GM18526 (cell line): ENCODE measurements around the gene LRMDA.

ENCODE experiments used
- POLR2A ChIP-seq: IDR thresholded peaks from 3 replicates; pipeline ENCODE4 v1.6.1; 2011; ENCODE audit not compliant: insufficient read length; ENCODE audit errors: extremely low read depth

Gene LRMDA

GRCh38 chr10:76111404-76111803, 680.0 kb downstream of the LRMDA start:
- no peak for TF ChIP-seq POLR2A

- no peak for TF ChIP-seq POLR2A
Measured at GRCh38 chr10:76111986-76112825, 680.8 kb downstream of the LRMDA start.

DNA sequence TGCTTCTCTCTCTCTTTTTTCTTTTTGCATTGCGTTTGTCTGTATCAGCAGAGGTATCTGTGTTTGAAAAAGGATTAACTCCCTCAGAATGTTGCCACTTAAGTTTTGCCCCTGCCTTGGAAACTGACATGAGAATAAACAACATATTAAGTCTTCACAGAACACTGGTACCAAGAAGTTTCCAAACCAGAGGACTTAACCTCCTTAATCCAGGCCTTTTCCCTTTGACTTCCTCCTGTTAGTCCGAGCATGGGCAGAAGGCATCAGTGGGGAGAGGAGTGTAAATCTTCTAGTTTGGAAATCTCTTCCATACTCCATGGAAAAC, 681.4 kb downstream of the LRMDA start:
- no peak for TF ChIP-seq POLR2A

DNA sequence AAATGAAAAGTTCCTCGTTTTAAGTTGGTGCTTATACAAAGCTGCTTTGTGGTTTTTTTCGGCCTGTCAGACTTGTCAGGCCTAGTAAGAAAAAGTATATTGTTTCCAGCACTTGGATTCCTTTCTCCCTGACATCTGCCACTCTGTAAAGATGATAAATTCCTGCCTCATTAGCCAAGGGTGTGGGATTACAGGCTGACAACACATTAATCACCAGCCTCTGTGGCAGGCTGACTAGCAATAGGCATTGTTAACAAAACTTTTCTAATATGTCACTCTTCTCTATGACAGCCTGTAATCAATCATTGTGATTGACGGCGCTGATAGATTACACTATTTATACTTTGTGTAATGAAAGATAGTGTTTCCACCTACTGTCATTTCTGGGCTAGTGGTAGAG, 682.5 kb downstream of the LRMDA start:
- no peak for TF ChIP-seq POLR2A

GRCh38 chr10:76114581-76115001, 683.2 kb downstream of the LRMDA start:
- TF ChIP-seq POLR2A: no peak

- no peak for TF ChIP-seq POLR2A
Measured at GRCh38 chr10:76115131-76115470, 683.7 kb downstream of the LRMDA start.

DNA sequence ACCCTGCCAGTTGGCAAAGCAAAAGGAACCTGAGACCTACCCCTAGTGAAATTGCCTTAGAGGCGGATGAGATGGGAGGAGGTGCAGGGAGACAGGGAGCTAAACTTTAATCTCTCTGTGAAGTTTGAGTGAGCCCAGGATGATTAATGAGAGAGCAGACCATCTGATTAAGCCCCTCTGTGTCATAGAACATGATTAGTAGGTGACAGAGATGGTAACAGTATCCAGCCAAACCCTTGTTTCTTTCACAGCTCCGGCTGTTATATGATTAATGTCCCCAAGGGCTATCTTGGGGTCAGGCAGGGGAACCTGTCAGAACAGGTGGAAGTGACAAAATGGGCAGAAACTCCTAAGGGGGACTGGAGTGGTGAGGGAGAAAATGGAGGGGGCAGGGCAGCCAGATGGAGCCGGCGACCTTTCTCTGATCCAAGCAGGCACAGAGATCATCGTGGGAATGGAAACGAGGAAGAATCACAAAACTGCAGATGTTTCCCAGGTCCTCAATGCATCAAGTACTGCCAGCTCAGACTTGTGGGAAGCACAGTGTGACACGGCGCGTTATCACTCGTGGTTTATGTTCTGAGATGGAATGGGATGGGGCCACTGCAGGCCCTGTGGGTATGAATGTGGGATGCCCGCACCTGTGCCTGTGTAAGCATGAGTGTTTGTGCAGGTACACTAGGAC, 684.2 kb downstream of the LRMDA start:
- no peak for TF ChIP-seq POLR2A

DNA sequence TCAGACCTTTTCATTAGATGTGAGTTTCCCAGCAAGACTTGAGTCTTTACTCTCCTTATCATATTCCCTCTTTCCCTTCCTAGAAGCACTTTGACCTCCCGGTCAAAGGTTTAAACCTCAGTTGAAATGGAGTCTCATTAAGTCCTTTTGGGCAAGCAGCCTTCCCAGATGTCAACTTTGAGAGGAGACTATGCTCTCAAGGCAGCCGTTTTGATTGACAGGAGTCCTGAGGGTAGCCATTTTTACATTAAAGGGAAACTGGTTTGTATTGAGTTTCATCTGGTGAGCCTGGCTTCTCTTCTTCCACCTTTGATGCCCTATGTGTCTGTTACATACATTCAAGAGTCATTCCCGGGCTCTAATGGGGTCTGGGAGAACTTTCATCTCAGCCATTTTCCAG, 685.1 kb downstream of the LRMDA start:
- no peak for TF ChIP-seq POLR2A

DNA sequence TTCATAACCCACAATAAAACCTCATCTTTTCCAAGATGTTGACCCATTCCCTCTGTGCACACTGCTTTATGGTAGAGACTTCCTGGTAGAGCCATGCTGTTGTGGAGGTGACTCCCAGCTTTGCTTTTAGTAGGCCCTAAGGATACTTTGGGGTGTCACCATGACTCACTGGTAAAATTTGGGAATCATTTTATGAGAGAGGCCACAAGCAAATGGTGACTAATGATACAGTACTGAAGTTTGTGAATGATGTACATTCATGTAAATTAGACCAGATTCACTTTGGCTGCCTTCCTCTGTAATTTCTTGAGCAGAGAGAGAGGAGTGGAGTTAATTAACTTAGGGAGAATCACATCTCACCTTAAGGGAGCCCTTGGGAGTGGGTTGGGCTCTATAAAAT, 686.5 kb downstream of the LRMDA start:
- no peak for TF ChIP-seq POLR2A

DNA sequence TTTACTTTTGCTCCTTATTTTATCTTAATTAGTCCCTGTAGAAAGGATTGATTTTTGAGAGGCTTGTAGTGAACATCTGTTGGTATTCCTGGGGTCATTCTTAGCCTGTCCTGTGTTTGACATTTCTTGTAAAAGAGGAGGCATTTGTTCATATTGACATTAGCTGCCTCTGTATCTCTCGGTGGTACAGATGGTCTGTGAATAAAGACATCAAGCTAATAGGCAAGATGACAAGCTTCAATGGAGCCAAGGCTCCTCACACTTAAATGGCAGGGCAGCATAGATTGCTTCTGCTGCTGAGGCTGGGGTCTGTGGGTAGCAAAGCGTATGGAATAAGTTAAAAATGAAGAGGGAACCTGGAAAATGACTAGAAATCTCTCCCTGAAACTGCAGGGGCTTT, 687.6 kb downstream of the LRMDA start:
- no peak for TF ChIP-seq POLR2A

DNA sequence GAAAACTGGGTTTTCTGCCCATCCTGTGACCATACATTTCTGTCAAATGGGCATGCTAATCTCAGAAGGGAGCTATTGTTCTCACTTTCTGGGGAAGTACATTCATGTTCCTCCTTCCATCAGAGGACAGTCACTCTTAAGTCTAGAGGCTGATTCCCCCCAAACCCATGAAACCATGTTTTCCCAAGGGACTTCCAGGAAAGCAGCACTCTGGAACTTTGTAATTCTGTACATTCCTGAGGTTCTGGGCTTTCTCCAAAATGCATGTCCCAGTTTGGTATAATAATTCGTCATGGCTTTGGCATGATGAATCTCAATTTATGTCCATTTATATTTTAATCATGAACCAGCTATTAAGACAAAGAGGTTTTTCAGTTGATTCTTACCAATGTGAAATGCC, 688.1 kb downstream of the LRMDA start:
- no peak for TF ChIP-seq POLR2A

GRCh38 chr10:76122056-76122455, 690.6 kb downstream of the LRMDA start:
- no peak for TF ChIP-seq POLR2A

GRCh38 chr10:76124280-76124679, 692.9 kb downstream of the LRMDA start:
- TF ChIP-seq POLR2A: no peak

DNA sequence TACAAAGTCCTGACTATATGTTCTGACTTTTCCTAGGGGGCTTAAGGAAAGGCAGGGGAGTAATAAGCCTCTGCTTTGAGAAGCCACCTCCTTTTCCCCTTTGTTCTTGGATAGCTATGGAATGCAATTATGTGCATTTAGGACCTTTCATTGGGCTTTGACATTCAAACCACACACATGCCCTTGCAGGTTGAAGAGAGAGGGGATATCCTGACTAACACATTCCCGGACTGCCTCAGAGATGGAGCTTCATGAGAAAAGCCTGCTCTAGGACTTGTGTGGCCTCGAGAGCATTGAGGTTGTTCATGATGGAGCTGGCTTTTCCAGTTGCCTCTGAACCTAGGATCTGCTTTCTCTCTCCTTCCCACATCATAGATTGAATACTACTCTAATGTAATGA, 694.5 kb downstream of the LRMDA start:
- TF ChIP-seq POLR2A: no peak

GRCh38 chr10:76126607-76127527, 695.4 kb downstream of the LRMDA start:
- TF ChIP-seq POLR2A: no peak
